Osteocyte (in vitro differentiated cells): ENCODE measurements around the gene PRTFDC1. TPM values are rescaled to one million over a fixed set of nuclear protein-coding genes. Genes with fewer than 3 reads are reported as not detected.
"Not testable (repeated sequence)": the region's sequence is repeated elsewhere in the genome, so short reads cannot be mapped to it uniquely, and the experiment has no call there.

Experiments used
- DNase-seq: peaks from one replicate; pipeline ENCODE4 v3.0.0; 2021; ENCODE audit warnings: mixed read lengths; ENCODE audit not compliant: unreplicated experiment; ENCODE audit errors: extremely low spot score
- H3K27ac Mint-ChIP-seq: one replicate; pipeline ENCODE4 v1.8.0; 2021; ENCODE audit warnings: mild to moderate bottlenecking, mixed read lengths; ENCODE audit not compliant: unreplicated experiment
- H3K27me3 Mint-ChIP-seq: one replicate; pipeline ENCODE4 v1.8.0; 2021; ENCODE audit warnings: mixed read lengths; ENCODE audit not compliant: unreplicated experiment
- H3K36me3 Mint-ChIP-seq: one replicate; pipeline ENCODE4 v1.8.0; 2021; ENCODE audit warnings: mixed read lengths; ENCODE audit not compliant: unreplicated experiment
- H3K4me1 Mint-ChIP-seq: one replicate; pipeline ENCODE4 v1.8.0; 2021; ENCODE audit warnings: mixed read lengths; ENCODE audit not compliant: unreplicated experiment
- H3K4me3 Mint-ChIP-seq: one replicate; pipeline ENCODE4 v1.8.0; 2021; ENCODE audit warnings: mild to moderate bottlenecking, moderate library complexity, mixed read lengths; ENCODE audit not compliant: unreplicated experiment
- H3K9me3 Mint-ChIP-seq: one replicate; pipeline ENCODE4 v1.8.0; 2021; ENCODE audit warnings: mixed read lengths; ENCODE audit not compliant: unreplicated experiment
- total RNA-seq: library from RNA; stranded (reverse); gene quantifications from 2 replicates; pipeline ENCODE4 v1.2.1, GENCODE V29; 2021
- TF ChIP-seq, protein P1 (sequence below): fragments of 200-600 bp; sonication (generic); IDR thresholded peaks from 2 replicates; pipeline ENCODE4 v1.5.0; 2021; ENCODE audit warnings: antibody characterized with exemption, mild to moderate bottlenecking, moderate library complexity

Gene PRTFDC1
- total RNA-seq, 1 donor from 2014 or later: 4.4 TPM

- Mint-ChIP-seq H3K4me1 (peaks cover 4% of the 10 kb centered on the region), H3K27ac (no peak overlapping the region), H3K27me3 (no peaks in the 10 kb centered on the region), H3K36me3 (peaks cover 8% of the 10 kb centered on the region), H3K9me3 (peaks cover 13% of the 10 kb centered on the region), H3K4me3 (no peak overlapping the region)
- TF ChIP-seq, protein P1, sequence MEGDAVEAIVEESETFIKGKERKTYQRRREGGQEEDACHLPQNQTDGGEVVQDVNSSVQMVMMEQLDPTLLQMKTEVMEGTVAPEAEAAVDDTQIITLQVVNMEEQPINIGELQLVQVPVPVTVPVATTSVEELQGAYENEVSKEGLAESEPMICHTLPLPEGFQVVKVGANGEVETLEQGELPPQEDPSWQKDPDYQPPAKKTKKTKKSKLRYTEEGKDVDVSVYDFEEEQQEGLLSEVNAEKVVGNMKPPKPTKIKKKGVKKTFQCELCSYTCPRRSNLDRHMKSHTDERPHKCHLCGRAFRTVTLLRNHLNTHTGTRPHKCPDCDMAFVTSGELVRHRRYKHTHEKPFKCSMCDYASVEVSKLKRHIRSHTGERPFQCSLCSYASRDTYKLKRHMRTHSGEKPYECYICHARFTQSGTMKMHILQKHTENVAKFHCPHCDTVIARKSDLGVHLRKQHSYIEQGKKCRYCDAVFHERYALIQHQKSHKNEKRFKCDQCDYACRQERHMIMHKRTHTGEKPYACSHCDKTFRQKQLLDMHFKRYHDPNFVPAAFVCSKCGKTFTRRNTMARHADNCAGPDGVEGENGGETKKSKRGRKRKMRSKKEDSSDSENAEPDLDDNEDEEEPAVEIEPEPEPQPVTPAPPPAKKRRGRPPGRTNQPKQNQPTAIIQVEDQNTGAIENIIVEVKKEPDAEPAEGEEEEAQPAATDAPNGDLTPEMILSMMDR: no peak
- no peak for DNase-seq
Observed at GRCh38 chr10:24841530-24841929, 110.9 kb downstream of the PRTFDC1 start.

DNA sequence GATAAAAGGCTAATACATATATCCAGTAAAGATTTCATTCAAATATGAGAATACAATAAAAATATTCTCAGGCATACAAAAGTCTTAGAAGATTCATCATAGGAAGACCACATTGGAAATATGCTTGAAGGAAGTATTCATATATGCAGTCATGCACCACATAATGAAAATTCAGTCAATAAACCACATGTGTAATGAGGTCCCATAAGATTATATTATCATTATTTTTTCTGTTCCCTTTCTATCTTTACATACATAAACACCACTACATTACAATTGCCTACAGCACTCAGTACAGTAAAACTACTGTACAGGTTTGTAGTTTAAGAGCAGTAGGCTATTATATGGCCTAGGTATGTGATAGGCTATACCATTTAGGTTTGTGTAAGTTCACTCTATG, 111.6 kb downstream of the PRTFDC1 start:
- Mint-ChIP-seq H3K27me3 (no peaks in the 10 kb centered on the region), H3K9me3 (peaks cover 21% of the 10 kb centered on the region), H3K4me1 (no peaks in the 10 kb centered on the region), H3K27ac (no peak overlapping the region), H3K36me3 (peaks cover 8% of the 10 kb centered on the region), H3K4me3 (no peak overlapping the region)
- no peak for DNase-seq
- TF ChIP-seq, protein P1: no peak

- DNase-seq, H3K4me3 Mint-ChIP-seq, H3K27me3 Mint-ChIP-seq, H3K4me1 Mint-ChIP-seq, H3K27ac Mint-ChIP-seq: not testable (repeated sequence)
- peaks cover 10% of the 10 kb centered on the region for H3K36me3 Mint-ChIP-seq
- peaks cover 21% of the 10 kb centered on the region for H3K9me3 Mint-ChIP-seq
Observed at GRCh38 chr10:24837781-24838180, 114.6 kb downstream of the PRTFDC1 start.

DNA sequence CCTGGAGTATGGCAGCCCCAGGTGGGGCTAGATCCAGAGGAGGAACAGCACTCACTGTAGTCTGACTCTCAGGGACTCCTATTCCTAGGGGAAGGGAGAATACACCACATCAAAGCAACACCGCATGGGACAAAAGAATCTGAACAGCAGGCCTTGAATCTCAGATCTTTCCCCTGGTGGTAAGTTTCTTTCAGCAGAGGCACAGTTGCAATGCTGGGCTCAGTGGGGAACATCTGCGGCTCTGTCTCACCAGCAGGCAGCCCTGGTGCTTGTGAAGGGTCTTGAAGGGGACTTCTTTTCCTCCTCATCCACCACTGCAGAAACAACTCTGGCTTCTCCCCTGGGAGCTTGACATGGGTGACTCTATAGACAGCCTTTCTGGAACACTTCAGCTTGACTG, 117.5 kb downstream of the PRTFDC1 start:
- Mint-ChIP-seq H3K36me3 (peaks cover 10% of the 10 kb centered on the region), H3K27me3 (no peaks in the 10 kb centered on the region), H3K4me3 (no peak overlapping the region), H3K4me1 (no peaks in the 10 kb centered on the region), H3K27ac (no peak overlapping the region), H3K9me3 (peaks cover 21% of the 10 kb centered on the region)
- TF ChIP-seq, protein P1: no peak
- DNase-seq: peak; percentile 64

- Mint-ChIP-seq H3K36me3 (no peaks in the 10 kb centered on the region), H3K27ac (peak overlapping the region; percentile 15), H3K9me3 (peaks cover 2% of the 10 kb centered on the region), H3K27me3 (no peaks in the 10 kb centered on the region), H3K4me3 (no peak overlapping the region), H3K4me1 (peaks cover 20% of the 10 kb centered on the region)
- TF ChIP-seq, protein P1: no peak
- no peak for DNase-seq
Observed at GRCh38 chr10:24826009-24826408, 126.4 kb downstream of the PRTFDC1 start.

DNA sequence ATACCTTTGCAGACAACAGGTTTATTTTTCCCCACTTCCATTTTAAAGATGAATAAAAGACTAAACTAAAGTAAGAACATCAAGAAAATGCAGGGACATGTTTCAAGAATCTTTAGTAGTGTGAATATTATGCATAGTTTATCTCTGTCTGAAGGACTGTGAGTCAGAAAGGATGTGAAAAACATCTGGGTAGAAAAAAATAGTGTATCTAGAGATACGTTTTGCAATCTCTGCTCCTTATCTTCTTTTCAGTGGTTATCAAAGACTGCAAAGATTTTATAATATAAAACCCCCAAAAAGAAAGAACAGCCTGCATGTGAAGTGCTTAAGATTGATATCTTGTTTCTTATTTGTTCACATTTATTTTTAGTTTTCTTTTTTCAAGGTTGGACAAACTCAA, 126.9 kb downstream of the PRTFDC1 start:
- no peak overlapping the region for H3K4me3 Mint-ChIP-seq
- no peaks in the 10 kb centered on the region for H3K36me3 Mint-ChIP-seq
- H3K4me1 Mint-ChIP-seq: peaks cover 20% of the 10 kb centered on the region
- H3K27me3 Mint-ChIP-seq: no peaks in the 10 kb centered on the region
- TF ChIP-seq, protein P1: no peak
- H3K27ac Mint-ChIP-seq: peak overlapping the region; percentile 16
- H3K9me3 Mint-ChIP-seq: peaks cover 2% of the 10 kb centered on the region
- DNase-seq: no peak
